Erythroblast (primary cell): ENCODE results near the gene SLC1A7.

Experiments
- GATA1 ChIP-seq: IDR thresholded peaks from 2 replicates; pipeline ENCODE4 v1.6.1; 2011; ENCODE audit warnings: low read depth, mild to moderate bottlenecking, control low read depth, low read length, moderate library complexity
- POLR2A ChIP-seq: IDR thresholded peaks from 2 replicates; pipeline ENCODE4 v1.6.1; 2011; ENCODE audit warnings: mild to moderate bottlenecking, low read length

DNA sequence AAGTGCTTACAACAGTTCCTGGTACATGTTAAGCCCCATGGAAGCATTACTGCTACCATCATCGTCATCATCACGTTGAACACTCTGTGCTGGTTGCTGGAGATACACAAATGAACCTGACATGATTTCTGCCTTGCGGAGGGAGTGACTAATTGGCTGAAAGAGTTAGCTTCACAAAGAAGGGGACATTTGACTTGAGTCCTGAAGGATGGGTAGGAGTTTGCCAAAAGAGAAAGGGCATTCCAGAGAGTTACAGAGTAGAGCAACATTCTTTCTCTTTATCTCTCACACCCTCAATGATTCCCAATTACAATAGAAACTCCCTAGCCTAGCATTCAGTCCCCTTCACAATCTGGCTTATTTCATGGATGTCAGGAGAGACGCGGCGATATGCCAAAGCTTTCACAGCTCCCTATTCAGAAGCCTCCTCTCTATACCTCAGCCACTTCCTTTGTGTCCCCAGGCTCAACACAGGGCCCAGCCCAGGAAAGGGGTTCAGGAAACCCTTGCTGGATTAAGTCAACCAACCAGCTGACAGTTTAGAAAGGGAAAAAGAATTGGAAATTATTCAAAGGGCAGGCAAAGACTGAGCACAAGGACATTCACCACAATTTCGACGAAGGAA lies 38.0 kb downstream of the SLC1A7 start:
- TF ChIP-seq POLR2A (no peak), GATA1 (no peak)
